ENCODE measurements around the gene RABGAP1L.

- TF ChIP-seq SMC3 (IDR thresholded peaks at IDR 0.05; ENCODE audit: borderline replicate concordance, low read length) = no peak
- TF ChIP-seq BCL11A (IDR thresholded peaks at IDR 0.05; ENCODE audit: low read depth, low read length) = no peak
- no peak for TF ChIP-seq YY1 (IDR thresholded peaks at IDR 0.05; ENCODE audit: low read depth, low read length)
- TF ChIP-seq POLR2A (IDR thresholded peaks at IDR 0.05; ENCODE audit: low read depth, low read length) = no peak
- TF ChIP-seq JUNB (IDR thresholded peaks at IDR 0.05) = no peak
- TF ChIP-seq FOS (IDR thresholded peaks at IDR 0.05; ENCODE audit: borderline replicate concordance, extremely low read depth, insufficient read length) = no peak
- no peak for TF ChIP-seq ATF2 (IDR thresholded peaks at IDR 0.05; ENCODE audit: low read length)
- no peak for TF ChIP-seq STAT3 (IDR thresholded peaks at IDR 0.05; ENCODE audit: low read depth, low read length)
- no peak for TF ChIP-seq REST (IDR thresholded peaks at IDR 0.05; ENCODE audit: low read depth, low read length)
These were observed 860.2 kb downstream of the RABGAP1L start for GRCh38 chr1:175019524-175019923.

Measured in GM12878 (cell line).